HEK293T (cell line): Measurements from ENCODE around the gene CMPK2.

ENCODE experiments used
- CTCF ChIA-PET: fragments of 350-600 bp; formaldehyde crosslinking; extraction: SDS; loops from one replicate; lab custom pipeline; 2021; ENCODE audit warnings: antibody characterized with exemption, inconsistent platforms; lab: Yijun Ruan, JAX
- POLR2A ChIA-PET: fragments of 350-600 bp; formaldehyde crosslinking; extraction: SDS; loops from one replicate; lab custom pipeline; 2020; ENCODE audit warnings: antibody characterized with exemption, inconsistent platforms; lab: Yijun Ruan, JAX
- DNase-seq: peaks from one replicate; pipeline ENCODE4 v3.0.0; 2012; ENCODE audit warnings: mixed read lengths; ENCODE audit errors: extremely low spot score
- ARNT ChIP-seq: fragments of 450-650 bp; IDR thresholded peaks from 2 replicates; pipeline ENCODE4 v1.6.1; 2017; ENCODE audit warnings: mild to moderate bottlenecking
- BHLHE40 ChIP-seq: fragments of 450-650 bp; IDR thresholded peaks from 2 replicates; pipeline ENCODE4 v1.6.1; 2016; ENCODE audit warnings: mild to moderate bottlenecking, moderate library complexity, borderline replicate concordance
- CTBP1 ChIP-seq: fragments of 450-650 bp; IDR thresholded peaks from 2 replicates; pipeline ENCODE4 v1.6.1; 2016; ENCODE audit warnings: borderline replicate concordance
- ELF4 ChIP-seq: fragments of 450-650 bp; IDR thresholded peaks from 2 replicates; pipeline ENCODE4 v1.6.1; 2017; ENCODE audit warnings: antibody characterized with exemption
- FOXA1 ChIP-seq: fragments of 450-650 bp; IDR thresholded peaks from 2 replicates; pipeline ENCODE4 v1.6.1; 2016; ENCODE audit warnings: mild to moderate bottlenecking
- FOXK2 ChIP-seq: fragments of 450-650 bp; IDR thresholded peaks from 2 replicates; pipeline ENCODE4 v1.6.1; 2016; ENCODE audit warnings: mild to moderate bottlenecking
- FOXM1 ChIP-seq: fragments of 450-650 bp; IDR thresholded peaks from 2 replicates; pipeline ENCODE4 v1.6.1; 2017; ENCODE audit warnings: mild to moderate bottlenecking, borderline replicate concordance
- HDGF ChIP-seq: fragments of 450-650 bp; IDR thresholded peaks from 2 replicates; pipeline ENCODE4 v1.6.1; 2017; ENCODE audit warnings: antibody characterized with exemption, borderline replicate concordance
- L3MBTL2 ChIP-seq: fragments of 450-650 bp; conservative IDR thresholded peaks from 2 replicates; pipeline ENCODE4 v1.6.1; 2016; ENCODE audit warnings: mild to moderate bottlenecking
- LEF1 ChIP-seq: fragments of 450-650 bp; IDR thresholded peaks from 2 replicates; pipeline ENCODE4 v1.6.1; 2017; ENCODE audit warnings: mild to moderate bottlenecking, borderline replicate concordance
- NFRKB ChIP-seq: fragments of 450-650 bp; IDR thresholded peaks from 2 replicates; pipeline ENCODE4 v1.6.1; 2016; ENCODE audit warnings: mild to moderate bottlenecking, moderate library complexity
- PKNOX1 ChIP-seq: fragments of 450-650 bp; IDR thresholded peaks from 2 replicates; pipeline ENCODE4 v1.6.1; 2016
- SP1 ChIP-seq: fragments of 450-650 bp; IDR thresholded peaks from 2 replicates; pipeline ENCODE4 v1.6.1; 2017
- SUZ12 ChIP-seq: fragments of 450-650 bp; IDR thresholded peaks from 2 replicates; pipeline ENCODE4 v1.6.1; 2016; ENCODE audit warnings: mild to moderate bottlenecking
- TARDBP ChIP-seq: fragments of 450-650 bp; IDR thresholded peaks from 2 replicates; pipeline ENCODE4 v1.6.1; 2016
- ZNF384 ChIP-seq: fragments of 450-650 bp; IDR thresholded peaks from 2 replicates; pipeline ENCODE4 v1.6.1; 2016

CMPK2 gene

GRCh38 chr2:6865346-6866274 lies at the start of gene CMPK2:
Gene CMPK2, minus strand, starts transcription at chr2:6865907. Its CDS starts 211 bp downstream, at chr2:6865696.
- TF ChIP-seq LEF1 (no peak), L3MBTL2 (peak; percentile 44; the same call in 1 of the 2 replicates)
- POLR2A ChIA-PET: no interaction called here
- peak; percentile 63 for DNase-seq
- CTCF ChIA-PET: interaction anchor here (1.0 to 1.3 kb wide), 3 partner anchors 17 to 51 kb away, joined by 3 to 4 read pairs (median 3); no protein-coding TSS in a partner anchor

- CTCF ChIA-PET: no interaction called here
Measured at GRCh38 chr2:6915399-6915798, 49.7 kb upstream of the CMPK2 start.

GRCh38 chr2:6914828-6915227 lies 49.1 kb upstream of the CMPK2 start:
- ChIA-PET POLR2A (no interaction called here), CTCF (interaction anchor here (0.8 kb wide), 1 partner anchor 50 kb away, joined by 3 read pairs; the partner anchor contains the start of gene CMPK2)
- TF ChIP-seq PKNOX1 (no peak), ARNT (no peak)
- no peak for DNase-seq

More at GRCh38 chr2:6915399-6915798, 49.7 kb upstream of the CMPK2 start:
- POLR2A ChIA-PET: no interaction called here
- TF ChIP-seq ELF4 (no peak), FOXA1 (no peak), BHLHE40 (no peak), NFRKB (no peak)
- no peak for DNase-seq

GRCh38 chr2:6913415-6914157 lies 47.9 kb upstream of the CMPK2 start:
- ChIA-PET POLR2A (no interaction called here), CTCF (no interaction called here)
- DNase-seq: no peak
- TF ChIP-seq SP1: no peak
- TF ChIP-seq ZNF384: no peak
- no peak for TF ChIP-seq ELF4
- no peak for TF ChIP-seq FOXA1
- no peak for TF ChIP-seq ARNT
- TF ChIP-seq HDGF: no peak
- no peak for TF ChIP-seq LEF1
- no peak for TF ChIP-seq BHLHE40
- TF ChIP-seq SUZ12: no peak

GRCh38 chr2:6911721-6912120 lies 46.0 kb upstream of the CMPK2 start:
- TF ChIP-seq PKNOX1 (no peak), BHLHE40 (no peak), HDGF (no peak), FOXA1 (no peak), ARNT (no peak), NFRKB (no peak), SP1 (no peak), TARDBP (no peak), FOXM1 (no peak), ELF4 (no peak), LEF1 (no peak), SUZ12 (no peak), CTBP1 (no peak), FOXK2 (no peak), L3MBTL2 (no peak), ZNF384 (no peak)
- no peak for DNase-seq
- ChIA-PET POLR2A (no interaction called here), CTCF (interaction anchor here (0.6 kb wide), 1 partner anchor 103 kb away, joined by 3 read pairs; no protein-coding TSS in a partner anchor)

GRCh38 chr2:6909431-6910385 lies 44.0 kb upstream of the CMPK2 start:
- CTCF ChIA-PET: interaction anchor here (0.5 kb wide), 1 partner anchor 11 kb away, joined by 3 read pairs; no protein-coding TSS in a partner anchor
- TF ChIP-seq FOXK2 (no peak), NFRKB (no peak), ZNF384 (no peak)
- no peak for DNase-seq
- POLR2A ChIA-PET: no interaction called here
